DMS114 treated with DMSO at 0.1 percent for 48 hours (cell line): ENCODE measurements around the gene TIGD3.

Experiments used
- DNase-seq: peaks from one replicate; lab custom pipeline; 2025; ENCODE audit not compliant: unreplicated experiment; lab: John Stamatoyannopoulos, UW

The TIGD3 gene

GRCh38 chr11:65389294-65389980 lies 34.9 kb downstream of the TIGD3 start:
- DNase-seq = no peak

- no peak for DNase-seq
These were observed 35.8 kb downstream of the TIGD3 start for GRCh38 chr11:65390099-65390941.

- DNase-seq = no peak
These were observed 36.4 kb downstream of the TIGD3 start for GRCh38 chr11:65390996-65391395.

GRCh38 chr11:65392186-65392829 lies 37.8 kb downstream of the TIGD3 start:
- DNase-seq = no peak

GRCh38 chr11:65392899-65393298 lies 38.3 kb downstream of the TIGD3 start:
- DNase-seq = no peak

- DNase-seq = no peak
These were observed 39.0 kb downstream of the TIGD3 start for GRCh38 chr11:65393513-65394079.

DNA sequence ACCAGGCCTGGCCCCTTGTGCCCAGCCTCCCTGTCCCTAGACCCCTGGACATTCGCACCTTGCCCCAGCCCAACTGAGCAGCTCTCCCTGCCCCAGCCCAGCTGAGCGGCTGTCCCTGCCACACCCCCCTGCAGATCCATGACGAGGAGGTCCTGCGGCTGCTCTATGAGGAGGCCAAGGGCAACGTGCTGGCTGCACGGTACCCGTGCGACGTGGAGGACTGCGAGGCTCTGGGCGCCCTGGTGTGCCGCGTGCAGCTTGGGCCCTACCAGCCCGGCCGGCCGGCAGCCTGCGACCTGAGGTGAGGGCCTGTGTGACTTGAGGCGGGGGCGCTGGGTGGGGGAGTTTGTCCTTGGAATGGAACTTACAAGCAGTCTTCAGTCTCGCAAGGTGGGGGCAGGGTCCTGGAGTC lies 39.6 kb downstream of the TIGD3 start:
- no peak for DNase-seq

GRCh38 chr11:65395961-65396530 lies 41.5 kb downstream of the TIGD3 start:
- DNase-seq = no peak

- no peak for DNase-seq
These were observed 42.5 kb downstream of the TIGD3 start for GRCh38 chr11:65396769-65397745.

GRCh38 chr11:65398362-65398910 lies 43.9 kb downstream of the TIGD3 start:
- DNase-seq = no peak

GRCh38 chr11:65399249-65399648 lies 44.7 kb downstream of the TIGD3 start:
- no peak for DNase-seq

- no peak for DNase-seq
These were observed 45.3 kb downstream of the TIGD3 start for GRCh38 chr11:65399845-65400244.

DNA sequence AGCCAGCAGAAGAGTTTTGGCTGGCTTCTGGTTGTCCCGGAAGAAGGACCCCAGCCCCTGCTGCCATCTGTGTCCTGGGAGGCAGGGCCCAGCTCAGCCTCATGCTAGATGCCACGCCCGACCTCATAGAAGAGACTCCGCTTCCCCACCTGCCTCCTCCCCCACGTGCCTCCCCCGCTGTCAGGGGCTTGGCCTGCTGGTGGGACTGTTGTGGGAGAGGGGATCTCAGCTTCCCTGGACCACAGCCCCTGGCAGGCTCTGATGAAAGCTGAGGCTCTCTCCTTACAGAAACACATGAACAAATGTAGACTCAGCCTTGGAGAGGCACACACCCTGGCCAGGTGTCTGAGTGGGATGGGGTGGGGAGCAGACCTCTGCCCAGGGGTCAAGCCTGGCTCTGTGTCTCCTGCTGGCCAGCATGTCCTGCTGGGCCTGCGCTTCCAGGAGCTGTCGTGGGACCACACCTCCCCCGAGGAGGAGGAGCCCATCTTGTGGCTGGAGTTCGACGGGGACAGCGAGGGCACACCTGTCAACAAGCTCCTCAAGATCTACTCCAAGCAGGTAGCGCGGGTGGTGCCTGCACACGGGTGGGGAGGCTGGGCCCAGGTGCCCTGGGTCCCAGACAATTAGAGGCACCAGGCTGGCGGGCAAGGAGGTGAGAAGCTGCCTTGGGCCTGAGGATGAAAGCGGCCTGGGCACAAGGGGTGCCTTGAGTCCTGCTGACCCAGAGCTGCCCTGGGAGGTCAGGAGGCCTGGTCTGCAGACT lies 45.9 kb downstream of the TIGD3 start:
- DNase-seq = no peak

- DNase-seq = no peak
These were observed 46.7 kb downstream of the TIGD3 start for GRCh38 chr11:65401073-65401802.

DNA sequence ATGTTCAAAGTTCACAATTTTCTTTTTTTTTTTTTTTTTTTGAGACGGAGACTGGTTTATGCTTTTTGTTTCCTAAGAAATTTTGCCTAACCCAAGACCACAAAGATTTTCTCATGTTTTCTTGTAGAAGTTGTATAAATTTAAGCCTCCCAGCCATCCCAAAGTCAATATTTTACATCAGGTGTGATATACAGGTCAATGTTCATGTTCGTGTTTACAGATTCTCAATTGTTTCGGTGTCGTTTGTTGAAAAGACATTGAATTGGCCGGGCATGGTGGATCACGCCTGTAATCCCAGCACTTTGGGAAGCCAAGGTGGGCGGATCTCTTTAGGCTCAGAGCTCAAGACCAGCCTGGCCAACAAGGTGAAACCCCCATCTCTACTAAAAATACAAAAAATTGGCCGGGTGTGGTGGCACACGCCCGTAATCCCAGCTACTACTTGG lies 47.3 kb downstream of the TIGD3 start:
- DNase-seq = no peak

DNA sequence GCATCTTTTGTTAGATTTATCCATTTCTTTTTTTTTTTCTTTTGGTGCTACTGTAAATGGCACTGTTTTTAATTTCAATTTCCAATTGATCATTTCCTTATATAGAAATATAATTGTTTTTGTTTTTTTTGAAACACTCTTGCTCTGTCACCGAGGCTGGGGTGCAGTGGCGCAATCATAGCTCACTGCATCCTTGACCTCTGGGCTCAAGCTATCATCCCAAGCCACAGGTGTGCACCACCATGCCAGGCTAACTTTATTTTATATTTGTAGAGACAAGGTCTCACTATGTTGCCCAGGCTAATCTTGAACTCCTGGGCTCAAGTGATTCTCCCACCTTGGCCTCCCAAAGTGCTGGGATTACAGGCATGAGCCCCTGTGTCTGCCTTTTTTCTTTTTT lies 48.2 kb downstream of the TIGD3 start:
- DNase-seq = no peak

GRCh38 chr11:65403607-65404121 lies 49.1 kb downstream of the TIGD3 start:
- no peak for DNase-seq

DNA sequence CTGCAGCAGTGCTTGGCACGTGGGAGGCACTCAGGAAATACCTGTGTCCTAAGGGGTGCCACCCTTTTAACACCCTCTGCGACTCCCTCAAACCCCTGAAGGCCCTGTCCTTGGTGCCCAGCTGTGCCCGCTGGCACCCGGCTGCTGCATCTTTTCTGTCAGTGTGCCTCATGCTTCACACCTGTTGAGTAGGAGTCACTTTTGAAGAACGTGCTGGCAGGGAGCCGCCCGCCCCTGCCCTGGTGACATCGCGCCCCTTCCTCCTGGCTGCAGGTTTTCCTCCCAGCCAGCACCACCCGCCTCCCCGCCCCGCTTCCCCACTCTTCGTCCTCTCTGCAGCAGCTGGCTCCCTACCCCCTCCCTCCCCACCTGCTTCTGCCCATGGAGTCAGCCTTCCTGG lies 49.7 kb downstream of the TIGD3 start:
- DNase-seq = no peak
